ENCODE measurements around the gene DNAH9. TPM values are rescaled to one million over a fixed set of nuclear protein-coding genes. Genes with fewer than 3 reads are reported as not detected.

Gene DNAH9
- total and polyA plus RNA-seq, 2 of the 8 experiments (the other 6 are each of a cell fraction or from before 2014, with no cell fraction given): 0.21 to 0.86 TPM

DNA sequence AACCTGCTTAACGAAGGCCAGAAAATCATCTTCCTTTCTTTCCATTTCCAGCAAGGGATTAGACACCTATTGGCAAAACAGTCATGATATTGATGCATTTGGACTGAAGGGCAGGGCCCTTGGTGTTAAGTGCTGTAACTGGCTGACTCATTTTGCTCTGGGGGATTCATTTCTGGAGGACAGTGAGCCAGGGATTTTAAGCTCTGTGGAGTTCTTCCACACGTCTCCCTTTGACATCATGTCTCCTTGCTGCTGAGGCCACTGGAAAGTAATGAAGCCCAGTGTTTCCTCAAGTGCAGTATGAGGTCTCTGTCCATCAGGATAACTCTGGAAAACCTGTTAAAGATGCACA, 42.2 kb downstream of the DNAH9 start:
- H2BK120ac ChIP-seq (replicated peaks; ENCODE audit: low read depth, low read length): no peak overlapping the region
- ChIA-PET CTCF (ENCODE audit: partially characterized antibody) (interaction anchor here (1.2 kb wide), 1 partner anchor 295 kb away, joined by 4 read pairs; no protein-coding TSS in a partner anchor), POLR2A (ENCODE audit: partially characterized antibody) (interaction anchor here (0.8 kb wide), 1 partner anchor 40 kb away, joined by 4 read pairs; no protein-coding TSS in a partner anchor)
- DNase-seq (ENCODE audit: low read depth in 1 of 2, low spot score in 2 of 2) (no peak), FAIRE-seq (no peak)
- H3K79me1 ChIP-seq (ENCODE audit: low read depth, low read length): no peaks in the 10 kb centered on the region
- no peak overlapping the region for H2BK20ac ChIP-seq (ENCODE audit: low read length)
- H4K20me1 ChIP-seq (replicated peaks in 1 of 2; ENCODE audit: control insufficient read depth in 1 of 2, insufficient read depth in 2 of 2, low read length in 2 of 2): no peaks in the 10 kb centered on the region
- H2BK5ac ChIP-seq (ENCODE audit: low read depth, low read length): no peak overlapping the region
- no peak overlapping the region for H2AK5ac ChIP-seq (ENCODE audit: low read depth, low read length)
- no peak overlapping the region for H3K56ac ChIP-seq (replicated peaks; ENCODE audit: insufficient read length, low read depth, low read length)
- H2AFZ ChIP-seq (ENCODE audit: low read length): no peak overlapping the region
- H3K27me3 ChIP-seq (replicated peaks in 1 of 4; ENCODE audit: control insufficient read depth in 3 of 4, extremely low read depth in 1 of 4, insufficient read depth in 3 of 4, low read length in 3 of 4): no peaks in the 10 kb centered on the region
- no peaks in the 10 kb centered on the region for H3K23me2 ChIP-seq (ENCODE audit: low read depth, low read length)
- no peaks in the 10 kb centered on the region for H3K79me2 ChIP-seq (ENCODE audit: control insufficient read depth in 1 of 2, insufficient read depth in 2 of 2, low read length in 2 of 2)
- H3K4me3 ChIP-seq (ENCODE audit: extremely low read depth in 1 of 4, insufficient read depth in 2 of 4, low read depth in 3 of 4, low read length in 4 of 4): no peak overlapping the region
- H2BK15ac ChIP-seq (ENCODE audit: low read length): no peak overlapping the region
- H3K4ac ChIP-seq (replicated peaks; ENCODE audit: insufficient read length, low read depth, low read length): no peak overlapping the region
- no peak overlapping the region for H3K14ac ChIP-seq (ENCODE audit: insufficient read length)
- H3K23ac ChIP-seq (ENCODE audit: insufficient read length): no peak overlapping the region
- no peak overlapping the region for H3K4me2 ChIP-seq (ENCODE audit: insufficient read depth in 1 of 2, low read depth in 2 of 2, low read length in 2 of 2)
- no peaks in the 10 kb centered on the region for H3K9me3 ChIP-seq (ENCODE audit: insufficient read depth in 2 of 2, low read depth in 1 of 2, low read length in 1 of 2)
- H4K91ac ChIP-seq (replicated peaks; ENCODE audit: insufficient read length, low read length): no peak overlapping the region
- H2BK12ac ChIP-seq (ENCODE audit: low read depth, low read length): no peak overlapping the region
- no peak overlapping the region for H3K9ac ChIP-seq (replicated peaks in 1 of 4; ENCODE audit: extremely low read depth in 1 of 4, low read depth in 3 of 4, low read length in 3 of 4)
- H3K36me3 ChIP-seq (ENCODE audit: control insufficient read depth in 2 of 4, insufficient read depth in 4 of 4, low read length in 3 of 4): no peaks in the 10 kb centered on the region
- H4K5ac ChIP-seq (ENCODE audit: insufficient read length, low read depth, low read length): no peak overlapping the region
- H3K18ac ChIP-seq (ENCODE audit: extremely low read depth, low read length): no peak overlapping the region
- 73% methylated on average over 2 of the region's 2 CpGs; no CpG with 5 or more reads in 1 of the 2 experiments for WGBS, 2 experiments (ENCODE audit: extremely low coverage in 1 of 2, insufficient coverage in 1 of 2, insufficient read length in 1 of 2, insufficient replicate concordance in 2 of 2, low coverage in 1 of 2, low lambda C conversion rate in 2 of 2, missing lambda C conversion rate in 1 of 2)
- no peak overlapping the region for H4K8ac ChIP-seq (ENCODE audit: extremely low read depth, insufficient read depth, low read length)
- H3K4me1 ChIP-seq (replicated peaks in 1 of 4; ENCODE audit: control insufficient read depth in 3 of 4, insufficient read depth in 4 of 4, low read length in 3 of 4): no peaks in the 10 kb centered on the region
- H3K27ac ChIP-seq (ENCODE audit: low read depth, low read length): no peak overlapping the region
- no peak for TF ChIP-seq KDM5A (IDR thresholded peaks at IDR 0.05; ENCODE audit: low read length)
- no peak for TF ChIP-seq SIX5 (IDR thresholded peaks at IDR 0.05; ENCODE audit: low read depth, low read length)
- TF ChIP-seq, protein P1, sequence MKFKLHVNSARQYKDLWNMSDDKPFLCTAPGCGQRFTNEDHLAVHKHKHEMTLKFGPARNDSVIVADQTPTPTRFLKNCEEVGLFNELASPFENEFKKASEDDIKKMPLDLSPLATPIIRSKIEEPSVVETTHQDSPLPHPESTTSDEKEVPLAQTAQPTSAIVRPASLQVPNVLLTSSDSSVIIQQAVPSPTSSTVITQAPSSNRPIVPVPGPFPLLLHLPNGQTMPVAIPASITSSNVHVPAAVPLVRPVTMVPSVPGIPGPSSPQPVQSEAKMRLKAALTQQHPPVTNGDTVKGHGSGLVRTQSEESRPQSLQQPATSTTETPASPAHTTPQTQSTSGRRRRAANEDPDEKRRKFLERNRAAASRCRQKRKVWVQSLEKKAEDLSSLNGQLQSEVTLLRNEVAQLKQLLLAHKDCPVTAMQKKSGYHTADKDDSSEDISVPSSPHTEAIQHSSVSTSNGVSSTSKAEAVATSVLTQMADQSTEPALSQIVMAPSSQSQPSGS (IDR thresholded peaks at IDR 0.05; ENCODE audit: low read length): no peak
- TF ChIP-seq SUZ12 (IDR thresholded peaks at IDR 0.05; ENCODE audit: low read length): no peak
- no peak for TF ChIP-seq NANOG (IDR thresholded peaks at IDR 0.05; ENCODE audit: insufficient read depth, low read depth, low read length, poor library complexity, severe bottlenecking)
- TF ChIP-seq CTBP2 (IDR thresholded peaks at IDR 0.05; ENCODE audit: borderline replicate concordance, insufficient read depth, insufficient read length, low read length): no peak
- TF ChIP-seq JUND (IDR thresholded peaks at IDR 0.05; ENCODE audit: low read length): no peak
- no peak for TF ChIP-seq FOSL1 (IDR thresholded peaks at IDR 0.05; ENCODE audit: insufficient read depth, low read depth, low read length)
- TF ChIP-seq SIRT6 (IDR thresholded peaks at IDR 0.05; ENCODE audit: low read length): no peak
- TF ChIP-seq BRCA1 (IDR thresholded peaks at IDR 0.05; ENCODE audit: low read depth, low read length): no peak
- no peak for TF ChIP-seq HDAC2 (IDR thresholded peaks at IDR 0.05; ENCODE audit: borderline replicate concordance in 1 of 2, low read depth in 2 of 2, low read length in 2 of 2)
- TF ChIP-seq EGR1 (IDR thresholded peaks at IDR 0.05; ENCODE audit: borderline replicate concordance, low read depth, low read length): no peak
- TF ChIP-seq BACH1 (IDR thresholded peaks at IDR 0.05; ENCODE audit: low read length): no peak

All from H1 (cell line).